Kidney capillary endothelial cell (primary cell): ENCODE data around the gene HOXB3.
A peak's percentile ranks its signal among the peaks of the same experiment; 100 is the strongest.

ENCODE experiments used
- DNase-seq: peaks from one replicate; pipeline ENCODE4 v3.0.0-alpha.2; 2018; ENCODE audit warnings: low spot score

Gene HOXB3

DNA sequence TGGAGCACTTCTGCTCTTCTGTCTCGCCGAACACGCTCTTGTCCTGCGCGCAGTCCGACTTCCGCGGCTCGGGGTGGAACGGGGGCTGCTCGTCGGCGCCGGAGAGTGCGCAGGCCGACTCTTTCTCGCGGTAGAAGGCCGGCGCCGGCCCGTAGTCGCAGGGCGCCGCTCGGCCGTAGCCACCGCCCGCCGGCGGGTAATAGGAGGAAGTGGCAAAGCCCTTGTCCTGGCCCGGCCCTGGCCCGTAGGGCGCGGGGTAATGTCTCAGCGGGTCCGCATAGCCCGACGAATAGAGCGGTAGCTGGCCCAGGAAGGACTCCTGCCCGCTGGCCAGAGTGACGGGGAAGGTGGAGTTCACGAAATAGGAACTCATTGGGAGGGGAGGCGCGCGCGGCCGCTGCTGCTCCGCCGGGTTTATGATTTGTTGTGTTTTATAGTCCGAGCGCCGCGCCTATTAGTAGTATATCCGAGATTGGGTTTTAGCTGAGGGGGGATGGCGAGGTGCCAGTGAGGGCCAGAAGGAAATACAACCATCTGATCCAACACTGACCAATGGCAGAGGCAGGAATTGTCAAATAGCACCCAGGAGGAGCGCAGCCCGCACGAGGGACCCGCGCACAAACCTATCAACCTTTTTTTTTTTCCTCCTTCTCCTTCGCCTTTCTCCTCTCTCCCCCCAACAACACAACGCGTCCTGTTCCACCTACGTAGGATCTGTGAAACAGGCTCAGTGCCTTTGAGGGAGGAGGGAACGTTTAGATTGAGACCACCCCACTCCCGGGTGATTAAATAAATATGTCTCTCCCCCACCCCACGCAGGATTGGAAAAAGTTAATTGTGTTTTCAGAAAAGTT is 8.0 kb upstream of the HOXB3 start:
- DNase-seq: peak; percentile 67

- no peak for DNase-seq
These were observed 7.4 kb upstream of the HOXB3 start for GRCh38 chr17:48597528-48597777.

- DNase-seq: no peak
These were observed 6.9 kb upstream of the HOXB3 start for GRCh38 chr17:48596735-48597527.

- no peak for DNase-seq
These were observed 6.1 kb upstream of the HOXB3 start for GRCh38 chr17:48596000-48596734.

DNA sequence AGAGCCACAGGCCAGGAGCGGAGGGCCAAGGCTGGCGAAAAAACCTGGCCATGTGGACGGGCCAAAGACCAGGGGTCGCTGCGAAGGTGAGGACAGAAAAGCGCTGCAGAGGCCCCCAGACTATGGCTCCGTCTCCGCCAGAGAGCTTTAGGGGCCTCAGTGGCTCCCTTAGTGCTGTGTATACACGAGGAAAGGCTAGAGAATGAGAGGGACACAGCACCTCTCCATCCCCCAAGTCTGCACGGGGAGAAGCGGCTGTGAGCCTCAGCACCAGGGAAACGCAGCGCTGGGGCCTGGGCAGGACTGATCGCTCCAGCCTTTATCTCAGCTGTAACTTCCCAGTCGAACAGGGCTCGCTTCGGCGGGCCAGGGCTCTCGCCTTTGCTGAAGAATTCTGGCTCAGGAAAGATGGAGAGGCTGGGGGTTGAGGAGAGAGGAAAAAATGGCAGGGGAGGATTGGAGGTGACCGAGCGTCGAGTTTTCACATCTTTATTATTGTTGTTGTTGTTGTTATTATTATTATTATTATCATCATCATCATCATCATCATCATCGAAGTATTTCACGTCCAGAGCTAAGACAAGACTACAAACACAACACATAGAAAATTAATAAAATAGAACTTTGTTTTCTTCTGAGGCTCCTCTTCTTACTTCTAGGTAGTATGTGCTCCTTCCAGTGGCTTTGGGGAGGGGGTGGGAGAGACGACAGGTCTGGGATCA is 5.4 kb upstream of the HOXB3 start:
- no peak for DNase-seq

GRCh38 chr17:48594538-48595277 is 4.7 kb upstream of the HOXB3 start:
- no peak for DNase-seq

GRCh38 chr17:48593840-48594537 is 3.9 kb upstream of the HOXB3 start:
- DNase-seq: peak; percentile 83

GRCh38 chr17:48593126-48593829 is 3.2 kb upstream of the HOXB3 start, which contains the start of gene HOXB5:
TSS of gene HOXB5 (minus strand) at chr17:48593779. CDS start at chr17:48593682, 97 bp downstream.
- no peak for DNase-seq

- DNase-seq: no peak
These were observed 2.5 kb upstream of the HOXB3 start for GRCh38 chr17:48592577-48592976.

- DNase-seq: no peak
These were observed 2.0 kb upstream of the HOXB3 start for GRCh38 chr17:48592057-48592514.

DNA sequence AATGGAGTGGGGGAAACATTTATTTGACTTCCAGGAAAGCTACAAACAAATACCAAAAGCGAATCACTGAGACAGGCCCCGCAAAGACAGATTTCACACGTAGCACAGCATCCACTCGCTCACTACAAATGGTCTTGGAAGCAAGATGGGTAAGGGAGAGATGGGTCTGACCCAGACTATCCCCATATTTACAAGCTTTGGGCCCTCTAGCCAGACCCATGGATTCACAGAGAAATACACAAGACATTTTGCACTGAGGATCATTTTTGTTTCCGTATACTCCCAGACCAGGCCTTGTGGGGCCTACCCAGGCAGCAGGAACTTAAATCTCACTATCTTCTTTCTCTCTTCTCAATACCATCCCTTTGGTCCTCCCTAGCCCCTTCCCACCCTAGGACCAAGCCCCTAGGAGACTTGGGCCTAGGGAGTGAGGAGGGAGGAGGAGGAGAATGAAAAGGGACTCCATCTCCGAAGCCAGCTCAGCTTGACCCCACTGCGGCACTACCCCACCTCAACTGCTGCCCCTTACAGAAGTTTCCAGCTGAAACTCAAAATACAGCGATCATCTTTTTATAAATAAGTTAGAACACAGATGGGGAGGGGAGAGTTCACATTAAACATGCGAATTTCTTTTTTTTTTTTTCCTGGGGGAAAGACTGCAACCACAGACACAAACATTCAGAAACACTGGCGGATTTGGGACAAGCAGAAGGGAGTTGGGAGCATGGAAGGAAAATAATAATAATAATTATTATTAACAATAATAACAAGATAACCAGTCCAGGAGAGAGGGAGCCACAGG is 1.4 kb upstream of the HOXB3 start:
- no peak for DNase-seq

GRCh38 chr17:48590607-48591161 is 643 bp upstream of the HOXB3 start:
- DNase-seq: no peak

DNA sequence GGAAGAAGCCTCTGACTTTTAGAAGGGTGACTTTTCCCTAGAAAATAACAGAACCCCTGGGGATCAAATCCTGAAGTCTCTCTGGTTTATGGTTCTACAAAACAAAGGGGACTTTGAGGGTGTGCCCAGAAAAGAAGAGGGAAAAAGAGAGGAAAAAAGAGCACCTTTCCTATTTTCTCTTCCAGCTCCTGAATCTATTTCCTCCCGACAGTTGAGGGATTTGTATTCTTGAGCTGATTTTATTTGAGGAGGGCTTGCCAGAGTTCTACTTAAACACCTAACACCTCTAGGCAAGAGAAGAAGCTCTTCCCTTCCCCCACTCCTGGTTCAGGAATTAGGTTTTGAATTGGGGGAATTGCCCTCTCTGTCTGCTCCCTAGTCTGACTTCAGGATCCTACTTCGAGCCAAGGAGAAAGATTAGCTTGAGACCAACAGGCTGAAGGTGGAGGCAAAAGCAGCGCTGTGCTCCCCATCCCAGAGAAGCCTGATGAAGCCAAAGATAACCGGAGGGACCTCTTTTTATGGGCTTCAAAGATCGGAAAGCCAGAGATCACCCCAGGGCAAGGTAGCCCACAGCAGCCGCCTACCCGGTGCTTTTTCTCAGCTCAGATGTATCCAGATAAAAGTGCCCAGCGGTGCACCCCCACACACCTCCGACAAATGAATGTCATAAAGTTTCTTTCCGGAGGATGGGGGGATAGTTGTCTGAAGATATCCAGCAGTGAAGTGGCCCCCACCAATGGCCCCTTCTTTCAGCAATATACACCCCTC is 796 bp downstream of the HOXB3 start:
- DNase-seq: no peak

GRCh38 chr17:48588528-48588927 is 1.5 kb downstream of the HOXB3 start:
- peak; percentile 71 for DNase-seq

GRCh38 chr17:48588074-48588415 is 2.0 kb downstream of the HOXB3 start:
- DNase-seq: no peak

GRCh38 chr17:48587276-48588073 is 2.6 kb downstream of the HOXB3 start:
- peak; percentile 78 for DNase-seq
